ENCODE results near the gene TCF19. TPM values are rescaled to one million over a fixed set of nuclear protein-coding genes. Genes with fewer than 3 reads are reported as not detected.

Gene TCF19
- total RNA-seq, 1 donor from 2014 or later, result 6.4 TPM

GRCh38 chr6:31154436-31154835 is 4.0 kb upstream of the TCF19 start:
- H3K36me3 ChIP-seq (ENCODE audit: control insufficient read depth, insufficient read depth, low read length), result peaks cover 1% of the 10 kb centered on the region
- TF ChIP-seq CTCF (IDR thresholded peaks at IDR 0.05; ENCODE audit: insufficient read depth, low read length, poor library complexity, severe bottlenecking), result no peak
- H3K4me3 ChIP-seq (ENCODE audit: low read depth, low read length), result no peak overlapping the region
- no peak for DNase-seq (ENCODE audit: low read depth)
- no peaks in the 10 kb centered on the region for H3K27me3 ChIP-seq (ENCODE audit: control insufficient read depth, insufficient read depth, low read length)

GRCh38 chr6:31156641-31157040 is 1.7 kb upstream of the TCF19 start:
- no peak for DNase-seq (ENCODE audit: low read depth)
- H3K4me3 ChIP-seq (ENCODE audit: low read depth, low read length), result no peak overlapping the region
- no peak for TF ChIP-seq CTCF (IDR thresholded peaks at IDR 0.05; ENCODE audit: insufficient read depth, low read length, poor library complexity, severe bottlenecking)
- H3K36me3 ChIP-seq (ENCODE audit: control insufficient read depth, insufficient read depth, low read length), result no peaks in the 10 kb centered on the region
- H3K27me3 ChIP-seq (ENCODE audit: control insufficient read depth, insufficient read depth, low read length), result no peaks in the 10 kb centered on the region

- TF ChIP-seq CTCF (IDR thresholded peaks at IDR 0.05; ENCODE audit: insufficient read depth, low read length, poor library complexity, severe bottlenecking), result no peak
- no peak for DNase-seq (ENCODE audit: low read depth)
- Histone ChIP-seq H3K4me3 (ENCODE audit: low read depth, low read length) (peak within 1 kb of the TSS; percentile 83), H3K36me3 (ENCODE audit: control insufficient read depth, insufficient read depth, low read length) (no peaks in the 10 kb centered on the region), H3K27me3 (ENCODE audit: control insufficient read depth, insufficient read depth, low read length) (no peaks in the 10 kb centered on the region)
Measured at GRCh38 chr6:31157513-31158139, 763 bp upstream of the TCF19 start, which contains the start of gene CCHCR1. TSS of gene CCHCR1 (minus strand) at chr6:31157802. CDS start at chr6:31157600, 202 bp downstream.

GRCh38 chr6:31158863-31159855 is 770 bp downstream of the TCF19 start:
- peak; percentile 22 for TF ChIP-seq CTCF (IDR thresholded peaks at IDR 0.05; ENCODE audit: insufficient read depth, low read length, poor library complexity, severe bottlenecking)
- Histone ChIP-seq H3K36me3 (ENCODE audit: control insufficient read depth, insufficient read depth, low read length) (no peaks in the 10 kb centered on the region), H3K4me3 (ENCODE audit: low read depth, low read length) (peak overlapping the region; percentile 83), H3K27me3 (ENCODE audit: control insufficient read depth, insufficient read depth, low read length) (no peaks in the 10 kb centered on the region)
- DNase-seq (ENCODE audit: low read depth), result no peak

GRCh38 chr6:31161216-31162126 is 3.1 kb downstream of the TCF19 start:
- no peak for DNase-seq (ENCODE audit: low read depth)
- no peak overlapping the region for H3K4me3 ChIP-seq (ENCODE audit: low read depth, low read length)
- no peaks in the 10 kb centered on the region for H3K27me3 ChIP-seq (ENCODE audit: control insufficient read depth, insufficient read depth, low read length)
- no peaks in the 10 kb centered on the region for H3K36me3 ChIP-seq (ENCODE audit: control insufficient read depth, insufficient read depth, low read length)
- TF ChIP-seq CTCF (IDR thresholded peaks at IDR 0.05; ENCODE audit: insufficient read depth, low read length, poor library complexity, severe bottlenecking), result no peak
